Heart left ventricle (tissue), 13 donors: Measurements from ENCODE around the gene CSMD2.

Experiments
- CTCF ChIP-seq, 12 donors: fragments of 200-600 bp; sonication (generic) in 4 of 12; IDR thresholded peaks; one replicate each; pipeline versions ENCODE4 v1.5.0 to v1.8.0; 2018 to 2022; ENCODE audit warnings: antibody characterized with exemption in 12 of 12, mild to moderate bottlenecking in 5 of 12
- POLR2A ChIP-seq, 2 donors: fragments of 450-650 bp; IDR thresholded peaks; one replicate each; pipeline ENCODE4 v1.6.1; 2017; ENCODE audit warnings: antibody characterized with exemption in 2 of 2, mild to moderate bottlenecking in 2 of 2, moderate library complexity in 2 of 2
- donor health status: ischemic (EF 13 %, LVEDD 7.1; RV severe dilation, severe dysfunction).
- donor health status: DM: no; HTN: yes; CAD: no.
- donor health status: DM: no; HTN: no; CAD: no.
- donor health status: ischemic (EF 25% LVEDD 6.9; RV normal size, moderate dysfunction).
- donor health status: ischemic (EF 25% LVEDD 5.7; RV mildly dilated, moderate dysfunction).
- donor health status: ischemic (EF 35%, LVEDD 5.7; RV mildly dilated, moderate dysfunction).
- donor health status: nonischemic (EF 11% LVEDD 7.7; RV severe dilation, severe dysfunction).
- donor health status: DM: yes; HTN: yes; CAD: no.
- donor health status: PGD.
- donor health status: ischemic (EF 29% LVEDD 5.4; RV normal size, mild dysfunction).
- donor health status: nonischemic (EF 23%, LVEDD 6.1; RV moderate dilation, normal function).

- TF ChIP-seq CTCF (IDR thresholded peaks at IDR 0.05) = no peak
- TF ChIP-seq POLR2A (IDR thresholded peaks at IDR 0.05) = no peak
Observed at GRCh38 chr1:33724348-33724747, 440.7 kb downstream of the CSMD2 start.
